HG03354 (cell line): Measurements from ENCODE around the gene COL9A3.

Experiments
- ATAC-seq: cut with Tn5 transposase; IDR thresholded peaks from one replicate; pipeline ENCODE4 v1.9.1; 2021; ENCODE audit warnings: mild to moderate bottlenecking; ENCODE audit not compliant: unreplicated experiment, poor library complexity, severe bottlenecking

COL9A3 gene

DNA sequence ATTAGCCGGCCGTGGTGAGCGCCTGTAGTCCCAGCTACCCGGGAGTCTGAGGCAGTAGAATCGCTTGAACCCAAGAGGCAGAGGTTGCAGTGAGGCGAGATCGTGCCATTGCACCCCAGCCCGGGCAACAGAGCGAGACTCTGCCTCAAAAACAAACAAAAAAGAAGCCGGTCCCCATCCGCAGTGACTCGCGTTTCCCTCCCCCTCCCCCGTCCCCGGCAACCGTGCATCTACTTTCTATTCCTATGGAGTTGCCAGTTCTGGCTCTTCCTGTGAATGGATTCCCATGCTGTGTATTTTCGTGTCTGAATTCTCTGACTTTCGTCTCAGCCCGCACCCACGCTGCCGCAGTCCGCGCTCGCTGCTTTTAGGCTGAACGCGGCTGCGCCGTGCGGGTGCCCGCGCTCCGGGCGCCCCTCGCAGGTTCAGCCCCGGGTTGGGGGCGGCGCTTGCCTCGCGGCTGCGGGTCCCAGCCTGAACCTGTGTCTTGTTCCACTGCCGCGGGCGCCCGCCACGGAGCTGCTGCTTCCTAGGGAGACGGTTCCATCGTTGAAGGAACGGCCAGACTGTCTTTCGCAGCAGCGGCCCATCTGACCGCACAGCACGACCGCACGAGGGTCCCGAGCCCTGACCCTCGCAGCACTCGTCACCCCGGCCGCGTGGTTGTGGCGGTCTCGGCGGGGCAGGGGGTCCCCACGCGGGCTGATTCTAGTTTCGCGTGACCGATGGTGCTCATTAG is 21.7 kb upstream of the COL9A3 start:
- no peak for ATAC-seq

DNA sequence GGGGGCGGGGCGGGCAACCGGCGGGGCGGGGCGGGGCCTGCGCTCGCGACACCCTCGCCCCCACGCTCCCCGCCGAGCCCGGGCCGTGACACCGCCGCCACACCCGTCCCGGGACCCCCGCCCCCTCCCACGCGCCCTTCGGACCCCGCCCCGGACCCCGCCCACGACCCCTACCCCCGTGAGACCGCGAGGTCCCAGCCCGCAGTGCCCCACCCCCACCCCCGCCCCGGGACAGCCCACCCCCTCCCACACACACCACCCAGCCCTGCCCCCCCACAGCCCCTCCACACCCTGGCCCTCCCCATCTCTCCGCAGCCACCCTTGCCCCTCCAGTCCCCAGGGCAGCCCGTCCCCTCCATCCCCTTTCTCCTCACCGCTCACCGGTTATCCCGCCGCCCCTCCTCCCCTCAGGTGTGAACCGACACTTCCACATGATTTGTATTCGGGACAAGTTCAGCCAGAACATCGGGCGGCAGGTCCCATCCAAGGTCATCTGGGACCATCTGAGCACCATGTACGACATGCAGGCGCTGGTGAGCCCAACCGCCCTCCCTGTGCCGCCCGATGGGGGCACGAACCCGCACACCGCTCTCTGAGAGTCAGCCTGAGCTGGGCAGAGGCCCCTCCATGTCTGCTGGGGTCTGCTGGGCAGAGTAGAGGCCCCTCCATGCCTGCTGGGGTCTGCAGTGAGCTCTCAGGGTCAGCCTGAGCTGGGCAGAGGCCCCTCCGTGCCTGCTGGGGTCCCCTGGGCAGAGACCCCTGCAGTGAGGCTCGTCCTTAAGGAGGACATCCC is 20.0 kb upstream of the COL9A3 start:
- ATAC-seq: no peak

DNA sequence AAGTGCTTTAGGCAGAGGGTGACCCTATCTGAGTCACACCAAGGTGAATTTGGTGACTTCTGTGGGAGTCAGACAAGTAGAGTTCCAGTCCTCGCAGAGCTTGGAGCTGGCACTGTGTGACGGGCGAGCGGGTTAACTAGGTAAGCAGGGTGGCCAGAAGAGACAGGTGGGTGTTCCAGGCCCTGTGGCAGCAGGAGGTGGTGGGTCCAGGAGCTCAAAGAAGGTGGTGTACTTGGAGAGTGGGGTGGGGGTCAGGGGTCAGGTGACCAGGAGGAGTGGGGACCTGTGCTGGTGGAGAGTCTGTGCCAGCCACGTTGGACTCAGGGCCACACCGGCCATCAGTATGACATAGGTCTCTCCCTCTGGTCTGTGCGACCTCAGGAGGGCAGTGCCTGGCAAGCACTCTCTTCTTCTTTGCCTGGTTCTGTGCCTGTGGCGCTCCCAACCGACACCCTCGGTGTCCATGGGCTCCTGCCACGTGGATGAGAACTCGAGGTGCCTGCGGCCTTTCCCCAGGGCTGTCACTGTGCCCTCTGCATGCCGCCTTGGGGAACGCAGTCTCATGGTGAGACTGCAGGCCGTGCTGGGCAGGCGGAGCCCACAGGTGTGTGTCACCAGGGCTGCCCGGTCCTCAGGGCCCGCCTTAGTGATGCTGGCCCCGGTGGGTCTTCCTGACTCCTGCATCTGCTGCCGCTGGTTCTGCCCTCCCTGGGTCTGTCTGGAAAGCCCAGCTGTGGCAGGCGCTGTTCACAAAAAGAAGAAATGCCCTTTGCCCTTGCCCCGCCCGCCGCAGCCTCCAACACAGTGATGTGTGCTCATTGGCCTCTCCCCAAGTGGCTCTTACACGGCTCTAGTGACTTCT is 18.9 kb upstream of the COL9A3 start:
- no peak for ATAC-seq

DNA sequence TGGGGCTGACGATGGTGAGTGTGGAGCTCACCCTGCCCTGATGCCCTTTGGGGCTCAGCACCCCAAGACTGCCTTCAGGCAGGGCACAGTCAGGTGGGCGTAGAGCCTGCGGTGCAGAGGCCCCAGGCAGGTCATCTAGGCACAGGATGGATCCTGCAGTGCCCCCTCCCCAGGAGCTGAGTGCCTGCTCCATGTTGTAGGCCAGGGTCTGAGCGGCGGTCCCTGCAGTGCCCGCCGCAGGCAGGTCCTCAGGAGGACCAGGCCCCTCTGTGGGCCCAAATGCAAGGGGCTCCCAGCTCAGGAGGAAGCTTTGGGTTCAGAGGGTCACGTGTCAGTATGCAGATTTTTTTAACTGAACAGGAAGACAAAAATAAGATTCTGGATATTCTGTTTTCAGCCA is 17.8 kb upstream of the COL9A3 start:
- ATAC-seq: no peak

DNA sequence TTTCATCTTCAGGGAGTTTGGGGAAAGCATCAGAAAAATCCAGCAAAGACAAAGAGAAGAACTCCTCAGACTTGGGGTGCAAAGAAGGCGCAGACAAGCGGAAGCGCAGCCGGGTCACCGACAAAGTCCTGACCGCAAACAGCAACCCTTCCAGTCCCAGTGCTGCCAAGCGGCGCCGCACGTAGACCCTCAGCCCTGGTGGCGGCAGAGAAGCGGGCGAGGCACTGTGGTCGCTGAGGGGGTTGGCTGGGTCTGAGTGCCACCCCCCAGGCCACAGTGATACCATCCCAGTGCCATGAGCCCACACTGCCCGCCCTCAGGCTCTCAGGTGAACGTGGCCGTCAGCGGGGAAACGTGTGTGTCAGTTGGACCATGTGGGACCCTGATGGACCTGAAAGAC is 17.4 kb upstream of the COL9A3 start:
- ATAC-seq: no peak

DNA sequence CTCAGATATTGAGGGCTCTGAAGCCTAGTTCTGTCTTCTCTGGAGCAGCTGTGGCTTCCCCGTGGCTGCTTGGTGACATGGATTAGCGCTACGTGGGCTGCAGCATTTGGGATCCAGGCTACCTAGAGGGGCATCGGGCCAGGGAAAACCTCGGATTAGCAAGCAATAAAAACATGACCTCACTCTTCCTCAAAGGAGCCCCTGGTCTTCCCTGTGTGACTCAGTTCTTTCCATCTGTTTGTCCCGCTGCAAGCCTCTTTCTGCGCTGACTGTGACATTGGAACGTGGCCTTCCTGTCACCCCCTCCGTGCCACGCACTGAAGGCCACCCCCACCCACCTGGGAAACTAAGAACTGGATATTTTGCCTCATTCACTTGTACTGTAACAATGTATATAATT is 17.0 kb upstream of the COL9A3 start:
- ATAC-seq: no peak

DNA sequence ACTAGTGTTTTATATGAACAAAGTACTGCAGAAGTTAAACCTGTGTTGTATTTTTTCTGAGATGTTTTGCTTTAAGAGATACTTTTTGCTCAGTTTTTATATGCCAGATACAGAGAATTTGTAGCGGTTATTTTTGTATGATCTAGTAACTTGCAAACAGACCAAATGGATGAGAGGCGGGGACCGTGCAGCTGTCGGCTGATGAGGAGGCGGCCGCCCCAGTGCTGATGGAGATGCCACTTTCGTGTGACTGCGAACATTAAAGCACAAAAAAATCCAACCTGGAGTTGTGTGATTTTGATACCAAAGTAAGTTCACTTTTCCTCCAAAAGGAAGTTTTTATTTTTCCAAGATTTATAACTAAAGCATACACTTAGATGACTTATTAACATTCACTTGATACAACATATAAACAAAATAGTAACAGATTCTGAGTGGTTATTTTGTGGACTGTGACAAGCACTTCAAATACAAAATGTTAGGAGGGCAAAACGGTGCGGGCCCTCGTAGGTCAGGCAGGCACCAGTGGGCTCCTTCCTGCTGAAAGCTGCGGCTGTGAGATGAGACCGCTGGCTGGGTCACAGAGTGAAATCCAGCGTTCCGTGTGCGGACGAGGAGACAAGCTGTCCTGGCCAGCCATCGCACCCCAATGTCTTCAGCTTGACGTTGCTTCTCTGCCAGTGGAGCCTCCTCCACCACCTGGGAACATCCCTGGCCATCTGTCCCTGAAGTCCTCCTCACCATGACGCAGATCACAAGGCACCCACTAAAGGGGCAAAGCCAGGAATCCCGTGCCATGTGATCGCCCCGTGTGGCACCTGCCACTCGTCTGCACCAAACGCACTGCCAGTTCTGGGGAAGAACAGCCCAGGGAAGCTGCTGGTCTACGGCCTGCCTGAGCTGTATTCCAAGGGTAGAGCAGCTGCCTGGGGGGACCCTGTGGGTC is 16.3 kb upstream of the COL9A3 start:
- ATAC-seq: no peak

DNA sequence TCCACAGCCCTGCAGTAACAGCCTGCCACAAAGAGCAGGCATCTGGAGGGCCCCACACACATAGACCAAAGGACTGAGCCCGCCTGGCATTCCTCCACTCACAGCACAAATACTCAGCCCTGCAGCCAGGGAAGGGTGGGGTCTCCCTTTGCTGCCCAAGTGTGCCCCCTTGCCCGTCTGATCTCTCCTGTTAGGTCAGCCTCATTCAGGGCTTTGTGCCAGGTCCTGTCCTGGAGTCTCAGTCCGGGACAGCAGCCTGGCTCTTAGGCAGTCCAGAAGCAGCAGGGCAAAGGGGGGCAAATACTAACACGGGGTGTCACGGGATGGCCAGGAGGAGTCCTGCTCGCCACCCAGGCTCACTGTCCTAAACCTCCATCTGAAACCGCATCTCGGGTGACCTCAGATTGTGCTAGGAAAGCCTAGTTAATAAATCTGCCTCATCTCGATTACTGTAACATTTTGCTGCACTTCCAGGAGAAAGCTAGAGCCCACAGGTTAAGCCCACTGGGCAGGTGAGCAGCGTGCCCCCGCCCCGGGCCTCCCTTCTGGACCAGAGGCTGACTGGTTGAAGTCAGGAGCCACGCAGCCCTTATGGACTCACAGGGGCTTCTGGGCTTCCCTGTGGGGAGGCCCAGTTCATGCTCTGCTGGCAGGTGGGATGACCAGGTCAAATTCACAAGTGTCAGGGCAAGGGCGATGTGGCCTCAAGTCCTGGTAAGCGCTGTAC is 15.4 kb upstream of the COL9A3 start:
- ATAC-seq: no peak

DNA sequence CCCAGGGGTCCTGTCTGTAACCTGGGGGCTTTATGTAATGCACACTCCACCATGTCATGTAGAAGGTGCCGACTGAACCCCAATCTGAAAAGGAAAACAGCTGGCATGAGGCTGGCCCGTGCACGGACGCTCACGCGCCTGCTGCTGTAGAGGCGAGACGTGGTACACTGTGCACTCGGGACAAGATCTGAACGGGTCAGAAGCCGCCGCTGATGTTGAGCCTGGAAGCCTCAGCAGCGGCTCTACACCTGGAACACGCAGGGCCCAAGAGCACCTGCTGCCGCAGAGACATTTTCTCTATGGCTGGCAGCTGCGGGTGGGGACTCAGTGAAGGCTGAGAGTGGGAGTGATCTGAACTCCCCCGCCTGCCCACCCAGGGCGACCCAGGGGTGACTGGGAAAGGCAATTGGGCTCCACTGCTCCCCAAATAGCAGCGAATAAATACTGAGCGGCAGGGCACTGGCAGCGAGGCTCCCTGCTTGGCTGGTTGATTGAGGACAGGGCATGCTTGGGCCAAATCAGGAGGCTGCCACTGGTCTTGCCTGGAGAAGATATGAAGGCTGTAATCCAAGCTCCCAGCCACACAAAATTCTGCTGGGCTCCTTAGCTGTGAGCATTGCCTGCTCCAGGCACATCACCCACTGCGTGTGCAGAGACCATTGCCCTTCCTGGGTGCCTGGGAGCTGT is 14.7 kb upstream of the COL9A3 start:
- no peak for ATAC-seq

DNA sequence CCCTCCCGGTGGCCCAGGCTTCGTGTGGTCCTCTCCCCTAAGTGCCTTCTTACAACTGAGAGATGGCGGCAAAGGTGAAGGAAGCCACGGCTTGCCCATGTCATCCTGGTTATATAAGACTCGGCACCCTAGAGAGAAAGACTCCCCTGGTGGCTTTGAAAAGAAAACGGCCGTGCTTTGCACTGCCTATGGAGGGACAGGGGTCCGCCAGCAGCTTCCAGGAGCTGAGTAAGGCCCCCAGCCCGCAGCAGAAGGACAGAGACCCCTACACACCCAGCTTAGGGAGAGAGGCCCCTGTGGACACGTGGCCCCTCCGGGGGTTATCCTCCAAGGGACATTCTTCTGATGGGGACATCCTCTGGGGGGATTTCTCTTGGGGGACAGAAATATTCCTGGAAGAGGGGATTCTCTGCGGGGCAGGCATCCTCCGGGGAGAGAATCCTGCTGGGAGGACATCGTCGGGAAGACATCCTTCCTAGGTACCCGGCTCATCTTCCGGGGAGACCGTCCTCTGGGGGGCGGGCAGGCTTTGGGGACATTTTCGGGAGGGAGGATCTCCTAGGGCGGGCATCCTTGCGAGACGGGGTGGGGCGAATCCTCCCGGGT is 12.7 kb upstream of the COL9A3 start:
- ATAC-seq: no peak

DNA sequence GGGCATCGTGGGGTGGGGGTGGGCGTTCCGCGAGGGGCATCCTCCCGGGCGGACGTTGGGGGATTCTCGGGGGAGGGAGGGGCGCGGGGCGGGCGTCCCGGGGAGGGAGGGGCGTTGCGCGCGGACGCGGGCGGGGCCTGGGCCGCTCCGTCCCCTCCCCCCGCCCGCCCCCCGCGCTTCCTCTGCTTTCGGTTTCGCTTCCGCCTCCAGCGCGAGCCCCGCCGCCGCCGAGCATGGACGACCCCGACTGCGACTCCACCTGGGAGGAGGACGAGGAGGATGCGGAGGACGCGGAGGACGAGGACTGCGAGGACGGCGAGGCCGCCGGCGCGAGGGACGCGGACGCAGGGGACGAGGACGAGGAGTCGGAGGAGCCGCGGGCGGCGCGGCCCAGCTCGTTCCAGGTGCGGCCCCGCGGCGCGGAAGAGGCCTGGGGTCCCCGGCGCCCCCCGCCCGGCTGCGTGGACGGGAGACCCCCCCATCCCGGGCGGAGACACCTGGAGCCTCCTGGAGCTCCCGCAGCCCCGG is 12.2 kb upstream of the COL9A3 start, which contains the start of gene OGFR:
Gene OGFR, plus strand, starts transcription at position 209 of the 528 bp plus-strand sequence. Its CDS starts 25 bp downstream, at position 234.
- peak; percentile 56 for ATAC-seq

DNA sequence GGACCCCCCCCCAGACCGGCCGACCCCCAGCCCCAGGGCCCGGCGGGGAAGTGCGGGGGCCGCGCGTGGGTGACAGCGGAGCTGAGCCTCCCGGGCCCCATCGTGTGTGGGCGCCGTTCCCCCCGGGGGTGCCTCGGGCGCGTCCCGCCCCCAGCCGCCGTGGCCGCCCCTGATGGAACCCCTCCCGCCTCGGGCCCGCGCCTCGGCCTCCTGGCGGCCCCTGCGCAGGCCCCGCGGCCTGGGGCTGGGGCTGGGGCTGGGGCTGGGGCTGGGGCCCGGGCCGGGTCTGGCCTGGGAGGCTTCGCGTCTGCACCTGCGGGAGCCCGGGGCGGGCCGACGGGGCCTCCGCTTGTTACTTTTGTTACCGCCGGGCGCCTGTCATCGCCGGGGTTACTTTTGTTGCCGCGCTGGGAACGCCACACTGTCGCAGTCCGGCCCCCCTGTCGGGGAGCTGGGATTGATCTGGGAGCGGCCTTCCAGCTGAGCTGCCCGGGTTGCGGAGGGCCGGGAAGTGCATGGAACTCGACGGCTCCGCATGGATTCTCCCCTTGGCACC is 11.6 kb upstream of the COL9A3 start:
- ATAC-seq: peak; percentile 22

DNA sequence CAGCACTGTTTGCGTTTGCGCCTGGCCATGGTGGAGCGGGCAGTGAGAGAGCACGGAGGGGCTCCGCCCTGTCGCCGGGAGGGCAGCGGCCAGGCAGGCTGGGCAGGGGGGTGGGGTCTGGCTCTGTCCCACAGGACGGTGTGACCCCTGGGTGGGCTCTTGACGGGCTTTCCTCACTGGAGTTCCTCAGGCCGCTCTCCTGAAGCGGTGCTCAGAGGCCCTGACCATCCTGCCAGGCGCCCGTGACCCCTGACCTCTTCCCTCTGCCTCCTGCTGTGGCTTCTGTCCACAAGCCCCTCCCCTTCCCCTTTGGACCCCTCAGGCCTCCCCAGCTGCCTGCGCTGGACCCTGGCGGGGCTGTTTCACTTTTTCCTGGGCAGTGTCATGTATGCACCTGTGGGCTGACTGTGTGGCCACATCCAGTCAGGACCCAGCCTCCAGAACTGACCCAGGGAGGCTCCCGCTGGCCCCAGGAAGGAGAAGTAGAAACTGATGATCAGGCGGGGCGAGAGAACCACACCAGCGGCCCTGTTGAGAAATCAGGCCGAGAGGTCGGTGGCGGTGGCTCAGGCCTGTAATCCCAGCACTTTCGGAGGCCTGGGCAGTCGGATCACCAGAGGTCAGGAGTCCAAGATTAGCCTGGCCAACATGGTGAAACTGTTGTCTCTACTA is 11.0 kb upstream of the COL9A3 start:
- no peak for ATAC-seq

DNA sequence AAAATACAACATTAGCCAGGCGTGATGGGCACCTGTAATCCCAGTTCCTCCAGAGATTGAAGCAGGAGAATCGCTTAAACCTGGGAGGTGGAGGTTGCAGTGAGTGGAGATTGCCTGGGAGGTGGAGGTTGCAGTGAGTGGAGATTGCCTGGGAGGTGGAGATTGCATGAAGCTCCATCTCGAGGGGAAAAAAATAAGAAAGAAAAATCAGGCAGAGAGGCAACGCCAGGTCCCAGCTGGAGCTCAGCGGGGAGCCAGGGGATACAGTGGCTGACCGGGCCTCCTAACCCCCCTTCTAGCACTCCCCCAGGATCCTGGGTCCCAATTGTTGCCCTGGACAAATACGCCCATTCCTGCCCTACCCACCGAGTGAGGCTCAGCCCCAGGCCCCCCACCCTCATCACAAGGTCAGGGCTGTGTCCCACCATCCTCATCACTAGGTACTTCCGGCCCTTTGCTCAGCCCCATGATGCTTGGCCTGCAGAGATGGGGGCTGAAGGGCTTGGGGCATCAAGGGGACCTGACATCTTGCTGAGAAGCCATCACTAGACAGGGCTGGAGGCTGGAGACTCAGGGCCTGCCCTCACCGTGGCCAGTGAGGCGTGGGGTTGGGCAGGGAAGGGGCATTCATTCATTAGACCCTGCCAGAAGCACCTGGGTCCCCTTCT is 10.3 kb upstream of the COL9A3 start:
- ATAC-seq: no peak

DNA sequence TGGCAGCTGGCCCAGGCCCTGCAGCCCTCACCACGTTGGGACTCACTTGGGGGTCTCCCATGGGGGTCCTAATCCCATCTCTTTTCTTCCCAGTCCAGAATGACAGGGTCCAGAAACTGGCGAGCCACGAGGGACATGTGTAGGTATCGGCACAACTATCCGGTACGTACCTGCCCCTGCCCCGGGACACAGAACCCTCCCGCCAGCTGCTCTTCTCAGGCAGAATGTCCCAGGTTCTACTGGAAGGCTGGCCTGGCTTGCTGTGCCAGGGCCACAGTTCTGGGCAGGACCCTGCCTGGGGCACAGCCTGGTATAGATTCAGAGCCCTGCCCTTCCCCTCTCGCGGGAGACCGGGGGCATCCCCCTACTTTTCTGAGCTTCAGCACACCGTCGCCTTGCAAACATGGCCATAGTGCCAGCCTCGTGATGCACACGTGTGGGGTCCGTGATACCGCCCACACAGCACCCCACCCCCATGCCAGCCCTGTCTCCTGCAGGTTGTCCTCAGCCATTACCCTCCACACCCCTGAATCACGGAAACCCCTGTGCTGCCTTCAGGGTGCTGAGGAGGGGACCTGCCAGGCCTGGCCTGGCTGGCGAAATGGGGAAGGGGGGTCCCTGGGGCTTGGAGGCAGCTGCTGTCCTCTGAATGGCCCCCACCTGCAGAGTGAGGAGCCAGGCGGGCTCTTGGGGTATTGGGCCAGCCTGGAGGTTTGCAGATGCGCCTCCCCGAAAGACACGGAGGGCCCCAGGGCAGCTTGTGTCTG is 9.2 kb upstream of the COL9A3 start:
- ATAC-seq: no peak
